Activated naive CD4-positive, alpha-beta T cell treated with anti-CD3 and anti-CD28 coated beads, Interleukin-2, amount 10 ng/mL, durations not matched to agents 7 days and 5 days (primary cell): ENCODE measurements around the gene CSTPP1.

Experiments used
- CTCF ChIA-PET: fragments of 350-600 bp; sonication (Branson Sonifier 250); formaldehyde crosslinking; loops from one replicate; lab custom pipeline; 2021; ENCODE audit warnings: antibody characterized with exemption; lab: Charles Lee
- DNase-seq: peaks from one replicate; pipeline ENCODE4 v3.0.0-alpha.2; 2020
- H3K27ac Mint-ChIP-seq: one replicate; pipeline ENCODE4 v1.8.0; 2021; ENCODE audit warnings: mild to moderate bottlenecking, moderate library complexity, mixed read lengths
- H3K27me3 Mint-ChIP-seq: one replicate; pipeline ENCODE4 v1.8.0; 2021; ENCODE audit warnings: mild to moderate bottlenecking, mixed read lengths
- H3K36me3 Mint-ChIP-seq: one replicate; pipeline ENCODE4 v1.8.0; 2021; ENCODE audit warnings: mixed read lengths
- H3K4me1 Mint-ChIP-seq: one replicate; pipeline ENCODE4 v1.8.0; 2021; ENCODE audit warnings: mixed read lengths
- H3K4me3 Mint-ChIP-seq: one replicate; pipeline ENCODE4 v1.8.0; 2021; ENCODE audit warnings: mild to moderate bottlenecking, moderate library complexity, mixed read lengths
- H3K9me3 Mint-ChIP-seq: one replicate; pipeline ENCODE4 v1.8.0; 2021; ENCODE audit warnings: mixed read lengths

CSTPP1 gene

DNA sequence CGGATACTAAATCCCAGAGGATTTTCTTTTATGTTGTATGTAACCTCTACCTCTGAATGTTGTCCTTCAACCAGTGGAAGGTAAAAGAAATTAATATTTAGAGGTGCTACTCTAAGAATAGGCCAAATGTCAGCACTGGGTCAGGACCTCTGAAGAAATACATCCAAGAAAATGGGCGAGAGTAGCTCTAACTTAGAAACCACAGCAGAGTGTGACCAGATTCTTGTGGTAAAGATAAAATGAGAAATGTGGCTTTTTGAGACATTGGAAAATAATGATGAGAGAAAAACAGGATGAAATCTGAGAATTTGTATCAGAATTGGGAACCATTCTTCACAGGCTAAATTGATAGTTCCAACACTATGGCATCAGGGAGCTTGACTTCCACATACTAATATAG is 63.5 kb downstream of the CSTPP1 start:
- Mint-ChIP-seq H3K4me1 (peaks cover 6% of the 10 kb centered on the region), H3K36me3 (peaks cover 3% of the 10 kb centered on the region), H3K27me3 (no peaks in the 10 kb centered on the region), H3K27ac (no peak overlapping the region), H3K4me3 (no peak overlapping the region), H3K9me3 (no peaks in the 10 kb centered on the region)
- CTCF ChIA-PET: interaction anchor here (1.8 kb wide), 1 partner anchor 16 kb away, joined by 4 read pairs; no protein-coding TSS in a partner anchor
- DNase-seq: no peak

DNA sequence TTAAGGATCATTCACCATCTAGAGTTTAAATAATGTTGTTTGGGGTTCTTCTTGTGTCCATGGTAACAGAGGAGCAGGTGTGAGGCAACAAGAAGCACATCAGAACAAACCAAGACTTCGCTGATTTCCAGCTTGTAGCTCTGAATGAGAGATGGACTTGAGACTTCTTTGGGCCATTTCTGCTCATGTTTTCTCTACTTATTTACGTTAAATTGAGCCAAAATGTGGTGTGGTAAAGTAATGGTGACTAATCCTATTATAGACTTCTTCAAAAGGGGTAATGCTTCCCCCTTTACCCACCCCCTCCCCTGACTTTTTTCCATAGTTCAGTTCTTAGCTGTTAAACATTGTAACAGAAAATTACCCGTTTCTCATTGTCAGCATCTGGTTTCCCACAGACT is 65.2 kb downstream of the CSTPP1 start:
- CTCF ChIA-PET: no interaction called here
- H3K27ac Mint-ChIP-seq: no peak overlapping the region

DNA sequence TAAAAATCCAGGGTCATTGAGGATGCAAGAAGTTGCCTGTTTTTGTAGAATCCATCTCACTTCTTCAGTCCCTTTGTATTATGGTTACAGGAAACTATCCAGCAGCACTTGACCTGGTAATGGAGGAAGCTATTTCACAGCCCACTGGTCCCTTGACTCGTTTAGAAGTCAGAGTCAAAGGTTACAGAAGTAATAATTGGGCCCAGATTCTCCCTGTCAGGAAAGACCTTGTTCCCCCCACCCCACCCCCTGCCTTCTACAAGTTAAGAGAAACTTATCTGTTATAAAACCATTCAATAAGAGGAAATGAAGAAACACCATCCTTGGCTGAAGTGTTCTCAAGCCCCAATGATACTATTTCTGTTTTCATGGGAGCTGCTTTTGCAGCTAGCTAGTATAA is 65.8 kb downstream of the CSTPP1 start:
- CTCF ChIA-PET: interaction anchor here (1.0 kb wide), 1 partner anchor 151 kb away, joined by 3 read pairs; no protein-coding TSS in a partner anchor

More for the DNA sequence above, 65.2 kb downstream of the CSTPP1 start:
- Mint-ChIP-seq H3K27me3 (no peaks in the 10 kb centered on the region), H3K4me1 (peaks cover 6% of the 10 kb centered on the region), H3K4me3 (no peak overlapping the region), H3K9me3 (no peaks in the 10 kb centered on the region), H3K36me3 (peaks cover 3% of the 10 kb centered on the region)
- DNase-seq: no peak

GRCh38 chr11:47003180-47003877 is 66.8 kb downstream of the CSTPP1 start:
- Mint-ChIP-seq H3K4me1 (peaks cover 6% of the 10 kb centered on the region), H3K4me3 (no peak overlapping the region), H3K36me3 (peaks cover under 1% of the 10 kb centered on the region), H3K27me3 (no peaks in the 10 kb centered on the region), H3K27ac (no peak overlapping the region), H3K9me3 (no peaks in the 10 kb centered on the region)
- CTCF ChIA-PET: interaction anchor here (1.0 kb wide), 1 partner anchor 150 kb away, joined by 3 read pairs; no protein-coding TSS in a partner anchor
- no peak for DNase-seq

More for the DNA sequence above, 65.8 kb downstream of the CSTPP1 start:
- peaks cover 3% of the 10 kb centered on the region for H3K36me3 Mint-ChIP-seq
- H3K9me3 Mint-ChIP-seq: no peaks in the 10 kb centered on the region
- DNase-seq: no peak
- peaks cover 6% of the 10 kb centered on the region for H3K4me1 Mint-ChIP-seq
- H3K27me3 Mint-ChIP-seq: no peaks in the 10 kb centered on the region
- no peak overlapping the region for H3K27ac Mint-ChIP-seq
- no peak overlapping the region for H3K4me3 Mint-ChIP-seq

DNA sequence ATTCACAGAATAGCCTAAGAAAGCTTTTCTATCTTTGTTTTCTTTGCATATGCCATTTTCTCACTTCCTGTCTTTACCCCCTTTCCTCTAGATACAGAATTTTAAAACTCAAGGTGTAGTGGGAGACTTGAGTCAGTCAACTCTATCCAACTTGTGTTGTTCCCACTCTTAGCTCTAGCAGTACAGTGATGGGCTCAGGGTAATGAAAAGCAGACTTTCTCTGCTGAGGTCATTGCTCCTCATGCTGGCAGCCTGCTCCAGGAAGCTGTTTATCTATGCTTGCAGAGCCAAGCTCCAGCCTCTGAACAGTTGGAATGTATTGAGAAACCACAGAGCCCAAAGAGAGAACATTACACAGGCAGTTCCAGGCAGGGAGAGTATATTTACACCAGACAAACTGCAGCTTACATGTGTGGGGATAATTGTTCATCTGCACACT is 68.1 kb downstream of the CSTPP1 start:
- H3K27ac Mint-ChIP-seq: no peak overlapping the region
- CTCF ChIA-PET: no interaction called here
- no peak for DNase-seq
- H3K4me1 Mint-ChIP-seq: peaks cover 6% of the 10 kb centered on the region
- no peaks in the 10 kb centered on the region for H3K9me3 Mint-ChIP-seq
- H3K36me3 Mint-ChIP-seq: no peaks in the 10 kb centered on the region
- no peaks in the 10 kb centered on the region for H3K27me3 Mint-ChIP-seq
- H3K4me3 Mint-ChIP-seq: no peak overlapping the region

GRCh38 chr11:47005441-47005840 is 68.9 kb downstream of the CSTPP1 start:
- Mint-ChIP-seq H3K4me1 (peaks cover 6% of the 10 kb centered on the region), H3K36me3 (no peaks in the 10 kb centered on the region), H3K4me3 (no peak overlapping the region), H3K9me3 (no peaks in the 10 kb centered on the region), H3K27ac (no peak overlapping the region), H3K27me3 (no peaks in the 10 kb centered on the region)
- DNase-seq: no peak
- CTCF ChIA-PET: interaction anchor here (0.9 kb wide), 1 partner anchor 29 kb away, joined by 3 read pairs; no protein-coding TSS in a partner anchor

DNA sequence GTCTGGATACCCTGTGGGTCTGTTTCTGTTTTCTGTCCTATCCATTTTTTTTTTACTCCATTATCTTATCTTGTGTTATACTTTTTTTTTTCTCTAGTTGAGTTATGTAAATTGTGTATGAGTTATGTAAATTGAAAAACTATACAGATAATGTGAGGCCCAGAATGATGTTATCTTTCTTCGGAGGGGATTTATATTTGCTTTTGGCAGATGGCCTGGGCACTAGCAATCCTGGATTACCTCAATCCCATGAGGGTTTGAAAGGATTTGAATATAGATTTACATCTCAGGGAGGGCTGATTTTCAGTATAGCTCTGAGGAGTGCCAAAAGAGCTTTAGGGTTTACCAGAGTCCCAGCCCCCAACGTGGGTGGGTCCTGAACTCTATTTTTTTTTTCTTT is 71.0 kb downstream of the CSTPP1 start:
- CTCF ChIA-PET: no interaction called here
- no peak overlapping the region for H3K4me3 Mint-ChIP-seq
- H3K9me3 Mint-ChIP-seq: no peaks in the 10 kb centered on the region
- no peak overlapping the region for H3K27ac Mint-ChIP-seq
- no peaks in the 10 kb centered on the region for H3K27me3 Mint-ChIP-seq
- H3K4me1 Mint-ChIP-seq: peaks cover 6% of the 10 kb centered on the region
- H3K36me3 Mint-ChIP-seq: no peaks in the 10 kb centered on the region
- DNase-seq: no peak

GRCh38 chr11:47010179-47010578 is 73.6 kb downstream of the CSTPP1 start:
- H3K4me1 Mint-ChIP-seq: no peaks in the 10 kb centered on the region
- DNase-seq: no peak
- H3K27me3 Mint-ChIP-seq: peaks cover 5% of the 10 kb centered on the region
- H3K27ac Mint-ChIP-seq: no peak overlapping the region
- no peak overlapping the region for H3K4me3 Mint-ChIP-seq
- no peaks in the 10 kb centered on the region for H3K9me3 Mint-ChIP-seq
- CTCF ChIA-PET: no interaction called here
- no peaks in the 10 kb centered on the region for H3K36me3 Mint-ChIP-seq

- Mint-ChIP-seq H3K27me3 (peaks cover 5% of the 10 kb centered on the region), H3K4me1 (no peaks in the 10 kb centered on the region), H3K9me3 (no peaks in the 10 kb centered on the region), H3K27ac (no peak overlapping the region), H3K4me3 (no peak overlapping the region), H3K36me3 (no peaks in the 10 kb centered on the region)
- no peak for DNase-seq
- CTCF ChIA-PET: no interaction called here
Observed at GRCh38 chr11:47014097-47014496, 77.5 kb downstream of the CSTPP1 start.

- Mint-ChIP-seq H3K4me3 (no peak overlapping the region), H3K27ac (no peak overlapping the region)
- CTCF ChIA-PET: interaction anchor here (0.6 kb wide), 1 partner anchor 221 kb away, joined by 3 read pairs; no protein-coding TSS in a partner anchor
Observed at GRCh38 chr11:47018637-47019036, 82.1 kb downstream of the CSTPP1 start.

DNA sequence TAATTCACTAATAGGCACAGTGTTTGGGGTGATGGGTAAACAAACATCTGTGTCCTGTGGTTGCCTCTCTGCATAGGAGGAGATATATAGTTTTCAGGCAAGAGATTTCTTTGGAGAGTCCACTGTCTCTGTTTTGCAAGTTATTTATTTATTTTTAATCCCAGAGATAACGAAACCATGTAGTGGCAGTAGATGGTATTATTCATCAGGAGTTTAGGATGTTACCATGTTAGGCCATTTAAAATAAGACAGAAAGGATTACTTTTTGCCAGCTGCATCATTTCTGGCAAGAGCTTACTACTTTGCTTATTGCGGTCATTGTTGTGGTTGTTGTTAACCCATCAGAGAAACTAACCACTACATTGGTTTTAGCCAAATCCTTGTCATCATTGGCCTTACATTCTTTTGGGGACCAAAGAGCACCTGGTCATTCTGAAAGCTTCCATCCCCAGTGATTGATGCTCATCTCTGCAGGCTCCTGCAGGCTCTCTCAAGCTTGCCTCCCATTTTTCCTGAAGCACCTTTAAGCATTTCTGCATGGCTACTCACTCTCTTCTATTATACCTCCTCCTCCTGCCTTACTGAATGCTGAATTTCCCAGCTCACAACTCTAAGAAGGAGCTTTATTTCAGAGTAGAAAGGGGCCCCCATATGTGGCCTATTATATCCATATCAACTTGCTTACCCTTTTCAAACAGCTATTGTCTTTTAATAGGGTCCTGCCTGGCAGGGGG is 84.4 kb downstream of the CSTPP1 start:
- Mint-ChIP-seq H3K27me3 (no peaks in the 10 kb centered on the region), H3K4me3 (no peak overlapping the region), H3K27ac (no peak overlapping the region), H3K9me3 (no peaks in the 10 kb centered on the region), H3K4me1 (peaks cover 2% of the 10 kb centered on the region), H3K36me3 (peaks cover 1% of the 10 kb centered on the region)
- no peak for DNase-seq
- CTCF ChIA-PET: interaction anchor here (0.5 kb wide), 1 partner anchor 35 kb away, joined by 3 read pairs; no protein-coding TSS in a partner anchor

More at GRCh38 chr11:47018637-47019036, 82.1 kb downstream of the CSTPP1 start:
- Mint-ChIP-seq H3K36me3 (peaks cover 1% of the 10 kb centered on the region), H3K4me1 (no peaks in the 10 kb centered on the region), H3K9me3 (no peaks in the 10 kb centered on the region), H3K27me3 (peaks cover 5% of the 10 kb centered on the region)
- DNase-seq: no peak

- Mint-ChIP-seq H3K4me3 (no peak overlapping the region), H3K27ac (no peak overlapping the region), H3K27me3 (no peaks in the 10 kb centered on the region), H3K9me3 (no peaks in the 10 kb centered on the region), H3K36me3 (peaks cover 1% of the 10 kb centered on the region), H3K4me1 (peaks cover 2% of the 10 kb centered on the region)
- CTCF ChIA-PET: interaction anchor here (0.5 kb wide), 1 partner anchor 36 kb away, joined by 3 read pairs; no protein-coding TSS in a partner anchor
- no peak for DNase-seq
Observed at GRCh38 chr11:47021527-47021818, 84.9 kb downstream of the CSTPP1 start.

- no peak for DNase-seq
- Mint-ChIP-seq H3K36me3 (peaks cover 1% of the 10 kb centered on the region), H3K4me1 (peaks cover 2% of the 10 kb centered on the region), H3K27ac (no peak overlapping the region), H3K27me3 (no peaks in the 10 kb centered on the region), H3K9me3 (no peaks in the 10 kb centered on the region), H3K4me3 (no peak overlapping the region)
- CTCF ChIA-PET: no interaction called here
Observed at GRCh38 chr11:47021965-47022364, 85.4 kb downstream of the CSTPP1 start.

DNA sequence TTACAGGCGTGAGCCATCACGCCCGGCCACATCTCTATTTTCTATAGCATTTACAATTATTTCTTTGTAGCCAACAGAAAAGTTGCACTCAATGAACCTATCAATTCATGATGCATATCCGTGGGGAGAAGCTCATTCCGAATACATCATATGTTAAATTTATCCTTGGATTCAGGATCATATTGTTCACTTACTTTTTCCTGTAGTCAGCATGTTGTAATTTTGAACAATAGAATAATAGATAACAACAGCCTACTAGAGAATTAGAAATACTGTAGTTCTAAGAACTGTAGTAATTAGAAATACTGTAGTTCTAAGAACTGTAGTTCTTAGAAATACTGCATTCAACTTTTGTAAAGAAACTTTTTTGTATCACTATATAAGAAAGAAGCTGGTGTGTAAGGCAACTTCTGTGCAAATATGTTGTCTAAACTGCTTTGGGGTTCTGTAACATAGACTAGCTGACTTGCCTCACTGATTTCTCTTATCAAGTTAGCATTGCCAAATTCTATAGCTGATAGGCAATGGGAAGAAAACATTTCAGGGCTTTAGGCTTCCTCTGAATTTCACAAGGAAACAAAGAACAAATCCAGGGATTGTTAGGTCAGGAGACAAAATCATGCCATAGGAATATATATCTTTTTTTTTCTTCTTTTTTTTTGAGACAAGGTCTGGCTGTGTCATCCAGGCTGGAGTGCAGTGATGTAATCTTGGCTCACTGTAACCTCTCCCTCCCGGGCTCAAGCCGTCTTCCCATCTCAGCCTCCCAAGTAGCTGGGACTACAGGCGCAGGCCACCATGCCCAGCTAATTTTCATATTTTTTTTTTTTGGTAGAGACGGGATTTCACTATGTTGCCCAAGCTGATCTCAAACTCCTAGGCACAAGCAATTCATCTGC is 91.9 kb downstream of the CSTPP1 start:
- peak overlapping the region; percentile 67 for H3K27ac Mint-ChIP-seq
- no peaks in the 10 kb centered on the region for H3K9me3 Mint-ChIP-seq
- no peaks in the 10 kb centered on the region for H3K27me3 Mint-ChIP-seq
- H3K36me3 Mint-ChIP-seq: no peaks in the 10 kb centered on the region
- CTCF ChIA-PET: interaction anchor here (1.1 to 1.2 kb wide), 2 partner anchors 11 to 118 kb away, joined by 3 to 5 read pairs; no protein-coding TSS in a partner anchor
- DNase-seq: no peak
- no peak overlapping the region for H3K4me3 Mint-ChIP-seq
- peaks cover 22% of the 10 kb centered on the region for H3K4me1 Mint-ChIP-seq
